Activated naive CD8-positive, alpha-beta T cell (primary cell): ENCODE results near the gene TSG101.

ENCODE experiments used
- H3K27ac Mint-ChIP-seq: one replicate; pipeline ENCODE4 v1.8.0; 2021; ENCODE audit warnings: mixed read lengths
- H3K27me3 Mint-ChIP-seq: one replicate; pipeline ENCODE4 v1.8.0; 2021; ENCODE audit warnings: mixed read lengths
- H3K36me3 Mint-ChIP-seq: one replicate; pipeline ENCODE4 v1.8.0; 2021; ENCODE audit warnings: mixed read lengths
- H3K4me1 Mint-ChIP-seq: one replicate; pipeline ENCODE4 v1.8.0; 2021; ENCODE audit warnings: low read depth, mixed read lengths
- H3K4me3 Mint-ChIP-seq: one replicate; pipeline ENCODE4 v1.8.0; 2021; ENCODE audit warnings: mild to moderate bottlenecking, mixed read lengths
- H3K9me3 Mint-ChIP-seq: one replicate; pipeline ENCODE4 v1.8.0; 2021; ENCODE audit warnings: low read depth, mixed read lengths

The TSG101 gene

GRCh38 chr11:18522388-18522787 is 4.4 kb downstream of the TSG101 start:
- H3K27me3 Mint-ChIP-seq, result no peaks in the 10 kb centered on the region
- H3K36me3 Mint-ChIP-seq, result peaks cover 4% of the 10 kb centered on the region
- H3K4me3 Mint-ChIP-seq, result no peak overlapping the region
- no peaks in the 10 kb centered on the region for H3K9me3 Mint-ChIP-seq
- peaks cover 56% of the 10 kb centered on the region for H3K4me1 Mint-ChIP-seq
- no peak overlapping the region for H3K27ac Mint-ChIP-seq

GRCh38 chr11:18521122-18521521 is 5.6 kb downstream of the TSG101 start:
- no peak overlapping the region for H3K27ac Mint-ChIP-seq
- no peaks in the 10 kb centered on the region for H3K9me3 Mint-ChIP-seq
- no peak overlapping the region for H3K4me3 Mint-ChIP-seq
- peaks cover 4% of the 10 kb centered on the region for H3K36me3 Mint-ChIP-seq
- peaks cover 49% of the 10 kb centered on the region for H3K4me1 Mint-ChIP-seq
- no peaks in the 10 kb centered on the region for H3K27me3 Mint-ChIP-seq

DNA sequence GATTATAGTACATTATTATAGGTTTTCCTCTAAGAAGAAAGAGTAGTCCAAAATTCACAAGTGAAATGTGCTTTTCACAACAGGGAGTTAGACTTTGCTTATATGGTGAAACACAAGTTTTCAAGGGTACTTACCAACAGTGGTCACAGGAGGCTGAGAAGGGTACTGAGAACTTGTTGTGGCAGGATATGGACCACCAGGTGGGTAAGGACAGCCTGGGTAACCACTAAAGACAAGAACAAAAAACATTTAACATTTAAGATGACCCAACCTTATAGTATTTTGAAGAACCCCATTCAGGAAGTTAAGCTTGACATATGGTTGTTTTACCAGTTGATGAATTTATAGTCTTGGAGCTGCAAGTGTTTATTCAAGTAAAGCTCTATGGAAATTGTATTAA is 24.4 kb downstream of the TSG101 start:
- H3K36me3 Mint-ChIP-seq, result peaks cover 10% of the 10 kb centered on the region
- H3K4me3 Mint-ChIP-seq, result no peak overlapping the region
- H3K27ac Mint-ChIP-seq, result peak overlapping the region; percentile 18
- peaks cover 4% of the 10 kb centered on the region for H3K4me1 Mint-ChIP-seq
- no peaks in the 10 kb centered on the region for H3K27me3 Mint-ChIP-seq
- no peaks in the 10 kb centered on the region for H3K9me3 Mint-ChIP-seq

DNA sequence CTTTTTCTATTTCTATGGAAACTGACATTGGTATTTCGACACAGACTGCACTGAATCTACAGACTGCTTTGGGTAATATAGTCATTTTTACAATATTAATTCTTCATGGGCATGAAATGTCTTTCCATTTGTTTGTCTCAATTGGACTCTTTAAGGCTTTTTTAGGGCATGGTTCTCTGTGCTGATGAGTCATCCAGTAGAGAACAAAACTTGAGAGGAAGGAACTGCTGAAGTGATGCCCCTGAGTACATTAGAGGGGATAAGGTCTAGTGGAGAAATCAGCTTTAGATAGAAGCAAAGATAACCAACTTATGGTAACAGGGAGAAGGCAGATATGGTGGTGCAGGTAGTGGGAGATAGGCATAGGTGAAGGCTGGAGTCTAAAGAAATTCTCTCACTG is 25.1 kb downstream of the TSG101 start:
- Mint-ChIP-seq H3K4me1 (peaks cover 4% of the 10 kb centered on the region), H3K36me3 (peaks cover 10% of the 10 kb centered on the region), H3K27ac (no peak overlapping the region), H3K27me3 (no peaks in the 10 kb centered on the region), H3K9me3 (no peaks in the 10 kb centered on the region), H3K4me3 (no peak overlapping the region)

- no peaks in the 10 kb centered on the region for H3K27me3 Mint-ChIP-seq
- H3K36me3 Mint-ChIP-seq, result peaks cover 10% of the 10 kb centered on the region
- H3K9me3 Mint-ChIP-seq, result no peaks in the 10 kb centered on the region
- H3K27ac Mint-ChIP-seq, result no peak overlapping the region
- no peak overlapping the region for H3K4me3 Mint-ChIP-seq
- peaks cover 8% of the 10 kb centered on the region for H3K4me1 Mint-ChIP-seq
These were observed 28.7 kb downstream of the TSG101 start for GRCh38 chr11:18498039-18498438.

GRCh38 chr11:18495703-18496102 is 31.0 kb downstream of the TSG101 start:
- H3K27ac Mint-ChIP-seq, result no peak overlapping the region
- H3K27me3 Mint-ChIP-seq, result no peaks in the 10 kb centered on the region
- no peaks in the 10 kb centered on the region for H3K9me3 Mint-ChIP-seq
- H3K4me3 Mint-ChIP-seq, result no peak overlapping the region
- H3K4me1 Mint-ChIP-seq, result peaks cover 8% of the 10 kb centered on the region
- H3K36me3 Mint-ChIP-seq, result peaks cover 8% of the 10 kb centered on the region

DNA sequence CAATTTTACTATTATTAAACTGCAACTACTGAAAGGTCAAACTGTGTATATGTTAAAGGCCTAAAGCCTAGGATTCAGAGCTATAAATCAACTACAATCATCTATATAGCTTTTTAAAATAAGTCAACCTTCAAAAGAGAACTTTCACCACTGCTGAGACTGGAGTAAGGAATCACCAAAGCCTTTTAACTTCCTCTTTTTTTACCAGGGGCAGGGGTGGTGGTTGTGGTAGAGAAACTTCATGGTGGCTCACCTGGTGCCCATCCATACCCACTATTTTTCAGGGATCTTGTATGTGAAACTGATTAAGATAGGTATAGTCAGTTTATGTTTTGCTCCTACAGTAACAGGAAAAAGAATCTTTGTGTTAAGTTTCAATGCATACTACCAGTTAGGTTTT is 31.5 kb downstream of the TSG101 start:
- Mint-ChIP-seq H3K36me3 (peaks cover 12% of the 10 kb centered on the region), H3K9me3 (no peaks in the 10 kb centered on the region), H3K27me3 (no peaks in the 10 kb centered on the region), H3K27ac (no peak overlapping the region), H3K4me1 (peaks cover 8% of the 10 kb centered on the region), H3K4me3 (no peak overlapping the region)

DNA sequence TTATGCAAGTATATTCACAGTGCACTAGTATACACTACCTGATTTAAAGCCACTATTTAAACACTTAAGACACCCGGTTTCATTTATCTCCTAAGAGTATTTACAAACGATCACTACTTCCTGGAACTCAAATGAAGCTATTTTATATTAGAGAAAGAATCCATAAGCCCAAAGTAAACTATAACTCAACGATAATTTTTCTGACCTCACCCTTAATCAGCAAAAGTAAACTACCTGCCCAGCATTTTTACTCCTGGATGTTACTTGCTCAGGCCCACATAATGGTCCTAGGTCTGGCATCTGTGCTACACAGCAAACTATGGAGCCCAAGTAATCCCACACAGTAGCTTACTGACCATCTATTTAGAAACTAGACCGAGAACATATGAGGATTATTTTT is 33.4 kb downstream of the TSG101 start:
- Mint-ChIP-seq H3K27me3 (no peaks in the 10 kb centered on the region), H3K4me3 (no peak overlapping the region), H3K4me1 (peaks cover 6% of the 10 kb centered on the region), H3K36me3 (peaks cover 9% of the 10 kb centered on the region), H3K9me3 (no peaks in the 10 kb centered on the region), H3K27ac (no peak overlapping the region)

GRCh38 chr11:18492888-18493287 is 33.9 kb downstream of the TSG101 start:
- H3K4me1 Mint-ChIP-seq, result peaks cover 5% of the 10 kb centered on the region
- no peaks in the 10 kb centered on the region for H3K27me3 Mint-ChIP-seq
- H3K27ac Mint-ChIP-seq, result no peak overlapping the region
- H3K9me3 Mint-ChIP-seq, result no peaks in the 10 kb centered on the region
- H3K4me3 Mint-ChIP-seq, result no peak overlapping the region
- peaks cover 8% of the 10 kb centered on the region for H3K36me3 Mint-ChIP-seq

DNA sequence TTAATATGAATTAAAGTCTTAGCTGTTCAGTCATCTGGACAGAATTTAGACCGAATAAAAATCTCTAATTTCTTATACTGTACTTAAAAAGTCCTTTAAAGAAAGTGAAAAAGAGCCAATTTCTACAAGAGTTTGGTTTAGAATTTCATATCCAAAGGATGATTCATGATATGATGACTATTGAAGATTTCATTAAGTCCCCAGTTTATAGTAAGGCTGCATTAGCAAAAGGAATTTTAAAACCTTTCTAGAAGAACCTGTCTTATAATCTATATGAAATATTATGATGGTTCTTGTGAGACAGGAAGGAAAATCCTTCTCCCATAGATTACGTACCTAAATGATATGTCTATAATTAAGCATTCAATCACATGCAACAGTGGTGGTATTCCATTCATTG is 34.8 kb downstream of the TSG101 start:
- Mint-ChIP-seq H3K27ac (no peak overlapping the region), H3K4me1 (peaks cover 6% of the 10 kb centered on the region), H3K36me3 (peaks cover 10% of the 10 kb centered on the region), H3K4me3 (no peak overlapping the region), H3K9me3 (no peaks in the 10 kb centered on the region), H3K27me3 (no peaks in the 10 kb centered on the region)

- Mint-ChIP-seq H3K36me3 (peaks cover 10% of the 10 kb centered on the region), H3K9me3 (no peaks in the 10 kb centered on the region), H3K27ac (peak overlapping the region; percentile 36), H3K4me1 (peaks cover 8% of the 10 kb centered on the region), H3K27me3 (no peaks in the 10 kb centered on the region), H3K4me3 (no peak overlapping the region)
These were observed 35.8 kb downstream of the TSG101 start for GRCh38 chr11:18490736-18491485.

GRCh38 chr11:18490319-18490718 is 36.4 kb downstream of the TSG101 start:
- Mint-ChIP-seq H3K9me3 (no peaks in the 10 kb centered on the region), H3K4me3 (no peak overlapping the region), H3K4me1 (peaks cover 6% of the 10 kb centered on the region), H3K27me3 (no peaks in the 10 kb centered on the region), H3K27ac (peak overlapping the region; percentile 36), H3K36me3 (peaks cover 10% of the 10 kb centered on the region)

DNA sequence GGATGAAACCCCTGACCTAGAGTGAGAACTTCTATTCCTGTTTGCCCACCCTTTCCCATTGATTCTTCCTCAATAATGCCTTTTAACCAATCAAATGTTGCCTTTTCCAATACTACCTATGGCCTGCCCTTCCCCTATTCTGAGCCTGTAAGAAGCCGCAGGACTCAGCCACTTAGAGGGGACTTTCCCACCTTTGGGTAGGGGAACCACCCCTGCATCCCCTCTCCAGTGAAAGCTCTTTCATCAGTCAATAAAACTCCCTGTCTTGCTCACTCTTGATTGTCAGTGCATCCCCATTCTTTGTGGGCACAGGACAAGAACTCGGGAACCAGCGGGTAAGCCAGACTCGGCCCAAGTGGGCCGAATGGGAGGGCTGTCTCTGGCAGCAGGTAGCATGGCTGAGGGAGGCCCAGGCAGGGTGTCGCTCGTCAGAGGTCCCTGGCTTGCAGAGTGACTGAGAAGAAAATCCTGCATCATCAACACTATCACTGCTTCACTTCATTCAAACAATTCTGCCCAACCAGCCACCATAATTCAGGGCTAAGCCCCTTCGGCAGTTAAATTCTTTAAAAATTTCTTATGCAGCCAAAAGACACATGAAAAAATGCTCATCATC is 40.7 kb downstream of the TSG101 start:
- Mint-ChIP-seq H3K9me3 (no peaks in the 10 kb centered on the region), H3K27ac (no peak overlapping the region), H3K27me3 (no peaks in the 10 kb centered on the region), H3K36me3 (peaks cover 21% of the 10 kb centered on the region), H3K4me3 (no peak overlapping the region), H3K4me1 (peaks cover 6% of the 10 kb centered on the region)

- Mint-ChIP-seq H3K4me1 (no peaks in the 10 kb centered on the region), H3K36me3 (peaks cover 19% of the 10 kb centered on the region), H3K27ac (no peak overlapping the region), H3K4me3 (no peak overlapping the region), H3K9me3 (no peaks in the 10 kb centered on the region), H3K27me3 (no peaks in the 10 kb centered on the region)
These were observed 47.7 kb downstream of the TSG101 start for GRCh38 chr11:18479063-18479462.

DNA sequence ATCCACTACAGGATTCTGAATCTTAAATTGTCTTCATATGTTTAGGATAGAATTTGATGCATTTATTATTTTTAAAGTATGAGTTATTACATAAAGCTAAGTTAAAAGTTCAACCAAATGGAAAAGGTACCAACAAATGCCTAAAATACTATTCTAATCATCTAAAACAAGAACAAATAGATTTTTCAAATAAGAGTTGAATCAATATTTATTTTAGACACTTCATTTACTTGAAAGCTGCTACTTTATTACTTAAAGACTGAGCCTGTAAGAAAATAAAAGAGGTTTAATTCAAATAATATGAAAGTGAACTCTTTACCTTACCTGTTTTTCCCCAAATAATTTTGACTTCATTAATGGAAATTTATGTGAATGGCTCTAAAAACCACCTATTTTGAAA is 54.2 kb downstream of the TSG101 start:
- H3K4me3 Mint-ChIP-seq, result no peak overlapping the region
- no peak overlapping the region for H3K27ac Mint-ChIP-seq
- H3K4me1 Mint-ChIP-seq, result no peaks in the 10 kb centered on the region
- peaks cover 7% of the 10 kb centered on the region for H3K36me3 Mint-ChIP-seq
- H3K27me3 Mint-ChIP-seq, result no peaks in the 10 kb centered on the region
- H3K9me3 Mint-ChIP-seq, result no peaks in the 10 kb centered on the region

GRCh38 chr11:18471995-18472394 is 54.7 kb downstream of the TSG101 start:
- Mint-ChIP-seq H3K9me3 (no peaks in the 10 kb centered on the region), H3K4me3 (no peak overlapping the region), H3K27ac (no peak overlapping the region), H3K36me3 (peaks cover 6% of the 10 kb centered on the region), H3K4me1 (no peaks in the 10 kb centered on the region), H3K27me3 (no peaks in the 10 kb centered on the region)
